HCT116 (cell line): ENCODE results near the gene DLG5. TPM values are rescaled to one million over a fixed set of nuclear protein-coding genes. Genes with fewer than 3 reads are reported as not detected.

ENCODE experiments used
- ATAC-seq: fragments of 200-7000 bp; cut with Tn5 transposase; 2 replicates; pipeline ENCODE4 v1.9.1; 2020; ENCODE audit warnings: mild to moderate bottlenecking, moderate library complexity
- BruUV-seq: library from RNA; stranded (reverse); fragments of 400-500 nt; replicated peaks from 2 replicates; lab custom pipeline; 2021; lab: Mats Ljungman, UMichigan
- CTCF ChIA-PET: fragments of 300-600 bp; sonication (Branson Sonifier 250); formaldehyde crosslinking; loops from one replicate; lab custom pipeline; 2021; ENCODE audit warnings: antibody characterized with exemption; lab: Charles Lee
- POLR2A ChIA-PET: fragments of 300-600, 350-600 bp; sonication (Branson Sonifier 250); formaldehyde crosslinking; loops from one replicate; lab custom pipeline; 2021; ENCODE audit warnings: antibody characterized with exemption; lab: Charles Lee
- RAD21 ChIA-PET, 2 experiments: fragments of 300-600 bp; sonication (Branson Sonifier 250); formaldehyde crosslinking; loops; one replicate each; lab custom pipeline; 2023; ENCODE audit warnings: low total read pairs in 2 of 2; ENCODE audit not compliant: uncharacterized antibody in 2 of 2, unreplicated experiment in 2 of 2, low non-redundant PET in 1 of 2; lab: Charles Lee
- DNase-seq: peaks from one replicate; pipeline ENCODE4 v3.0.0-alpha.2; 2010; ENCODE audit warnings: low read depth, low spot score
- H2AFZ ChIP-seq: fragments of 200-600 bp; shearing (Covaris generic), sonication (generic); 2 replicates; pipeline ENCODE4 v1.6.1; 2017; ENCODE audit warnings: low read depth, mixed run types, mixed read lengths, antibody characterized with exemption, low read length; ENCODE audit not compliant: poor library complexity, severe bottlenecking
- H3K27ac ChIP-seq: 2 replicates; pipeline ENCODE4 v1.5.1; 2012; ENCODE audit warnings: low read depth, low read length
- H3K27me3 ChIP-seq: fragments of 200-600 bp; sonication (generic); 2 replicates; pipeline ENCODE4 v1.6.1; 2016; ENCODE audit warnings: mixed run types, low read length, mixed read lengths; ENCODE audit not compliant: insufficient read depth
- H3K36me3 ChIP-seq, 2 experiments: fragments of 200-500 bp in 1 of 2; fragments of 200-600 bp in 1 of 2; sonication (Bioruptor generic) in 1 of 2; sonication (generic) in 1 of 2; 2 replicates each; pipeline versions ENCODE4 v1.5.1 to v1.6.1; 2014 to 2016; ENCODE audit warnings: low read length in 2 of 2, inconsistent platforms in 1 of 2, mixed read lengths in 1 of 2, mixed run types in 1 of 2; ENCODE audit not compliant: insufficient read depth in 2 of 2, control insufficient read depth in 1 of 2
- H3K4me1 ChIP-seq, 2 experiments: fragments of 200-600 bp in 1 of 2; sonication (generic) in 1 of 2; 2 replicates each; pipeline versions ENCODE4 v1.5.1 to v1.6.1; 2012 to 2017; ENCODE audit warnings: low read length in 2 of 2, inconsistent platforms in 1 of 2, mild to moderate bottlenecking in 1 of 2, mixed read lengths in 1 of 2, mixed run types in 1 of 2, moderate library complexity in 1 of 2; ENCODE audit not compliant: insufficient read depth in 2 of 2, control insufficient read depth in 1 of 2
- H3K4me2 ChIP-seq: fragments of 200-600 bp; sonication (generic); 2 replicates; pipeline ENCODE4 v1.6.1; 2017; ENCODE audit warnings: mixed run types, low read length, mixed read lengths
- H3K4me3 ChIP-seq, 2 experiments: fragments of 200-600 bp in 1 of 2; sonication (generic) in 1 of 2; replicated peaks in 1 of 2; 2 replicates each; pipeline ENCODE4 v1.5.1; 2011 to 2016; ENCODE audit warnings: low read length in 2 of 2, control low read depth in 1 of 2, low read depth in 1 of 2, mild to moderate bottlenecking in 1 of 2, mixed read lengths in 1 of 2, mixed run types in 1 of 2
- H3K79me2 ChIP-seq: fragments of 200-600 bp; sonication (generic); 2 replicates; pipeline ENCODE4 v1.6.1; 2017; ENCODE audit warnings: mild to moderate bottlenecking, mixed run types, low read length, moderate library complexity, mixed read lengths; ENCODE audit not compliant: insufficient read depth
- H3K9ac ChIP-seq: fragments of 200-600 bp; sonication (generic); 2 replicates; pipeline ENCODE4 v1.6.1; 2016; ENCODE audit warnings: low read length, mixed read lengths
- H3K9me2 ChIP-seq: fragments of 200-600 bp; sonication (generic), shearing (Covaris generic); 2 replicates; pipeline ENCODE4 v1.6.1; 2017; ENCODE audit warnings: mixed run types, mild to moderate bottlenecking, moderate library complexity; ENCODE audit not compliant: insufficient read depth
- H3K9me3 ChIP-seq, 2 experiments: fragments of 200-500 bp in 1 of 2; fragments of 200-600 bp in 1 of 2; sonication (Bioruptor generic) in 1 of 2; sonication (generic) in 1 of 2; 2 replicates each; pipeline ENCODE4 v1.6.1; 2014 to 2017; ENCODE audit warnings: low read length in 2 of 2, mixed read lengths in 2 of 2, inconsistent platforms in 1 of 2, low read depth in 1 of 2, mild to moderate bottlenecking in 1 of 2, mixed run types in 1 of 2, moderate library complexity in 1 of 2; ENCODE audit not compliant: control insufficient read depth in 1 of 2, insufficient read depth in 1 of 2
- H4K20me1 ChIP-seq: fragments of 200-600 bp; sonication (generic), shearing (Covaris generic); 2 replicates; pipeline ENCODE4 v1.6.1; 2017; ENCODE audit warnings: mixed run types, mild to moderate bottlenecking, moderate library complexity; ENCODE audit not compliant: insufficient read depth
- CBX3 ChIP-seq: IDR thresholded peaks from 2 replicates; pipeline ENCODE4 v1.6.1; 2012; ENCODE audit warnings: low read depth
- CEBPB ChIP-seq: IDR thresholded peaks from 2 replicates; pipeline ENCODE4 v1.6.1; 2012; ENCODE audit warnings: low read depth
- EGR1 ChIP-seq: IDR thresholded peaks from 2 replicates; pipeline ENCODE4 v1.6.1; 2012; ENCODE audit warnings: low read depth
- ELF1 ChIP-seq: IDR thresholded peaks from 2 replicates; pipeline ENCODE4 v1.6.1; 2012; ENCODE audit warnings: low read depth, borderline replicate concordance
- EZH2phosphoT487 ChIP-seq: fragments of 200-600 bp; IDR thresholded peaks from 2 replicates; pipeline ENCODE4 v1.6.1; 2018; ENCODE audit warnings: antibody characterized with exemption, borderline replicate concordance
- FOSL1 ChIP-seq: IDR thresholded peaks from 2 replicates; pipeline ENCODE4 v1.6.1; 2012; ENCODE audit warnings: low read depth
- POLR2AphosphoS5 ChIP-seq: IDR thresholded peaks from 2 replicates; pipeline ENCODE4 v1.6.1; 2011; ENCODE audit warnings: mild to moderate bottlenecking, low read depth, low read length, moderate library complexity
- RAD21 ChIP-seq: IDR thresholded peaks from 2 replicates; pipeline ENCODE4 v1.6.1; 2012; ENCODE audit warnings: low read depth, mild to moderate bottlenecking
- SIN3A ChIP-seq: IDR thresholded peaks from 2 replicates; pipeline ENCODE4 v1.6.1; 2012; ENCODE audit warnings: low read depth
- SP1 ChIP-seq: IDR thresholded peaks from 2 replicates; pipeline ENCODE4 v1.6.1; 2012; ENCODE audit warnings: low read depth
- SRF ChIP-seq: IDR thresholded peaks from 2 replicates; pipeline ENCODE4 v1.6.1; 2012; ENCODE audit warnings: low read depth
- TCF7L2 ChIP-seq: IDR thresholded peaks from 2 replicates; pipeline ENCODE4 v1.7.0; 2011; ENCODE audit warnings: borderline replicate concordance, inconsistent platforms; ENCODE audit not compliant: insufficient read depth, insufficient read length; ENCODE audit errors: extremely low read depth
- YY1 ChIP-seq: IDR thresholded peaks from 2 replicates; pipeline ENCODE4 v1.6.1; 2011; ENCODE audit warnings: low read length, low read depth, moderate library complexity, mild to moderate bottlenecking; ENCODE audit not compliant: insufficient replicate concordance; ENCODE audit errors: extremely low read depth
- ZNF274 ChIP-seq: fragments of 200-500 bp; sonication (Bioruptor generic); IDR thresholded peaks from 2 replicates; pipeline ENCODE4 v1.6.1; 2014; ENCODE audit warnings: mild to moderate bottlenecking, low read depth, low read length, inconsistent platforms
- intact Hi-C: fragments of 100-400 bp; cut with micrococcal nuclease; formaldehyde crosslinking; loops from 2 replicates; pipeline ENCODE4 v1.10.0; 2022
- total RNA-seq: library from RNA; stranded (reverse); gene quantifications from one replicate; pipeline ENCODE4 v1.2.1, GENCODE V29; 2021; ENCODE audit not compliant: unreplicated experiment
- TF ChIP-seq, protein P1 (sequence below): IDR thresholded peaks from 2 replicates; pipeline ENCODE4 v1.6.1; 2012
- TF ChIP-seq, protein P2 (sequence below): IDR thresholded peaks from 2 replicates; pipeline ENCODE4 v1.6.1; 2012; ENCODE audit warnings: low read depth
- TF ChIP-seq, protein P3 (sequence below): IDR thresholded peaks from 2 replicates; pipeline ENCODE4 v1.6.1; 2012
- TF ChIP-seq, protein P4 (sequence below): IDR thresholded peaks from 2 replicates; pipeline ENCODE4 v1.6.1; 2011; ENCODE audit warnings: mild to moderate bottlenecking, low read length, moderate library complexity; ENCODE audit not compliant: insufficient replicate concordance; ENCODE audit errors: extremely low read depth

Gene DLG5
- total RNA-seq, 1 experiment from 2014 or later = 44.8 TPM

DNA sequence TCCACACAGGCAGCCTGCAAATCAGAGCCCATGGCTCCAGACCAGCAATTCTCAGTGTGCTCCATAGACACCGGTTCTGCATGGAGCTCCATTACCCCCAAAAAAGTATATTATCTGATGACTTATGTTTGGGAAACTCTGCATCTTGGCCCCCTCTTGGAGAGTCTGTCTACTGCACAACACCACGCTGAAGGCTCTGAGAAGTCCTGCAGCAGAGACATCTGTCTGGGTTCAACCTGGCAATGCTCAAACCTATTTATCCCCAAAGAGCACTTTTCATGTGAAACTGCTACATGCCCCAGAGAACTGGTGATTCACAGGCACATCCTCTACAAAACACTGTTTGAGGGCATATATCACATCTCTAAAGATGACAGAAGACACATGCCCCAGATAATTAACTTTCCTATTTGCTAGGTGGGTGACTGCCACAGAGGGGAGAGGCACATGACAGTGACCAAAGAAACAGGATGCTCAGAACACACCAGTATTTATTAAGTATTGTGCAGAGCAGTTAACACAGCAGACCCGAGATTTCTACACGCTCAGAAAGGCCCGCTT lies 83.8 kb downstream of the DLG5 start:
- no peak overlapping the region for H2AFZ ChIP-seq
- no peaks in the 10 kb centered on the region for H4K20me1 ChIP-seq
- H3K9ac ChIP-seq = no peak overlapping the region
- ChIA-PET CTCF (no interaction called here), RAD21 (no interaction called here), POLR2A (no interaction called here)
- peaks cover 20 to 28% of the 10 kb centered on the region in 2 experiments for H3K4me1 ChIP-seq
- no peaks in the 10 kb centered on the region for H3K9me2 ChIP-seq
- H3K27me3 ChIP-seq = no peaks in the 10 kb centered on the region
- no peak for ATAC-seq
- H3K36me3 ChIP-seq = peaks cover 5 to 28% of the 10 kb centered on the region in 2 experiments; a peak in 2 of 4 replicates
- no peak overlapping the region for H3K27ac ChIP-seq
- no peak overlapping the region for H3K4me3 ChIP-seq
- BruUV-seq = no TSS peak
- intact Hi-C loops = loop anchor here (10.0 kb wide), 1 partner anchor 668 kb away; no protein-coding TSS in a partner anchor
- no peaks in the 10 kb centered on the region; the same call in 1 of the 2 replicates for H3K79me2 ChIP-seq
- DNase-seq = no peak
- no peaks in the 10 kb centered on the region for H3K9me3 ChIP-seq
- TF ChIP-seq SP1 (no peak), SIN3A (no peak), ELF1 (no peak), FOSL1 (no peak), CBX3 (no peak), RAD21 (no peak), TCF7L2 (no peak), SRF (no peak), ZNF274 (no peak), YY1 (no peak), EZH2phosphoT487 (no peak), CEBPB (no peak), EGR1 (no peak), POLR2AphosphoS5 (no peak)
- TF ChIP-seq, protein P1, sequence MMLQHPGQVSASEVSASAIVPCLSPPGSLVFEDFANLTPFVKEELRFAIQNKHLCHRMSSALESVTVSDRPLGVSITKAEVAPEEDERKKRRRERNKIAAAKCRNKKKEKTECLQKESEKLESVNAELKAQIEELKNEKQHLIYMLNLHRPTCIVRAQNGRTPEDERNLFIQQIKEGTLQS = no peak
- TF ChIP-seq, protein P2, sequence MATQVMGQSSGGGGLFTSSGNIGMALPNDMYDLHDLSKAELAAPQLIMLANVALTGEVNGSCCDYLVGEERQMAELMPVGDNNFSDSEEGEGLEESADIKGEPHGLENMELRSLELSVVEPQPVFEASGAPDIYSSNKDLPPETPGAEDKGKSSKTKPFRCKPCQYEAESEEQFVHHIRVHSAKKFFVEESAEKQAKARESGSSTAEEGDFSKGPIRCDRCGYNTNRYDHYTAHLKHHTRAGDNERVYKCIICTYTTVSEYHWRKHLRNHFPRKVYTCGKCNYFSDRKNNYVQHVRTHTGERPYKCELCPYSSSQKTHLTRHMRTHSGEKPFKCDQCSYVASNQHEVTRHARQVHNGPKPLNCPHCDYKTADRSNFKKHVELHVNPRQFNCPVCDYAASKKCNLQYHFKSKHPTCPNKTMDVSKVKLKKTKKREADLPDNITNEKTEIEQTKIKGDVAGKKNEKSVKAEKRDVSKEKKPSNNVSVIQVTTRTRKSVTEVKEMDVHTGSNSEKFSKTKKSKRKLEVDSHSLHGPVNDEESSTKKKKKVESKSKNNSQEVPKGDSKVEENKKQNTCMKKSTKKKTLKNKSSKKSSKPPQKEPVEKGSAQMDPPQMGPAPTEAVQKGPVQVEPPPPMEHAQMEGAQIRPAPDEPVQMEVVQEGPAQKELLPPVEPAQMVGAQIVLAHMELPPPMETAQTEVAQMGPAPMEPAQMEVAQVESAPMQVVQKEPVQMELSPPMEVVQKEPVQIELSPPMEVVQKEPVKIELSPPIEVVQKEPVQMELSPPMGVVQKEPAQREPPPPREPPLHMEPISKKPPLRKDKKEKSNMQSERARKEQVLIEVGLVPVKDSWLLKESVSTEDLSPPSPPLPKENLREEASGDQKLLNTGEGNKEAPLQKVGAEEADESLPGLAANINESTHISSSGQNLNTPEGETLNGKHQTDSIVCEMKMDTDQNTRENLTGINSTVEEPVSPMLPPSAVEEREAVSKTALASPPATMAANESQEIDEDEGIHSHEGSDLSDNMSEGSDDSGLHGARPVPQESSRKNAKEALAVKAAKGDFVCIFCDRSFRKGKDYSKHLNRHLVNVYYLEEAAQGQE = no peak
- TF ChIP-seq, protein P3, sequence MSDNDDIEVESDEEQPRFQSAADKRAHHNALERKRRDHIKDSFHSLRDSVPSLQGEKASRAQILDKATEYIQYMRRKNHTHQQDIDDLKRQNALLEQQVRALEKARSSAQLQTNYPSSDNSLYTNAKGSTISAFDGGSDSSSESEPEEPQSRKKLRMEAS = no peak
- TF ChIP-seq, protein P4, sequence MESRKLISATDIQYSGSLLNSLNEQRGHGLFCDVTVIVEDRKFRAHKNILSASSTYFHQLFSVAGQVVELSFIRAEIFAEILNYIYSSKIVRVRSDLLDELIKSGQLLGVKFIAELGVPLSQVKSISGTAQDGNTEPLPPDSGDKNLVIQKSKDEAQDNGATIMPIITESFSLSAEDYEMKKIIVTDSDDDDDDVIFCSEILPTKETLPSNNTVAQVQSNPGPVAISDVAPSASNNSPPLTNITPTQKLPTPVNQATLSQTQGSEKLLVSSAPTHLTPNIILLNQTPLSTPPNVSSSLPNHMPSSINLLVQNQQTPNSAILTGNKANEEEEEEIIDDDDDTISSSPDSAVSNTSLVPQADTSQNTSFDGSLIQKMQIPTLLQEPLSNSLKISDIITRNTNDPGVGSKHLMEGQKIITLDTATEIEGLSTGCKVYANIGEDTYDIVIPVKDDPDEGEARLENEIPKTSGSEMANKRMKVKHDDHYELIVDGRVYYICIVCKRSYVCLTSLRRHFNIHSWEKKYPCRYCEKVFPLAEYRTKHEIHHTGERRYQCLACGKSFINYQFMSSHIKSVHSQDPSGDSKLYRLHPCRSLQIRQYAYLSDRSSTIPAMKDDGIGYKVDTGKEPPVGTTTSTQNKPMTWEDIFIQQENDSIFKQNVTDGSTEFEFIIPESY = no peak
- no peak overlapping the region for H3K4me2 ChIP-seq
